H1 (cell line): Measurements from ENCODE around the gene UTP3. TPM values are rescaled to one million over a fixed set of nuclear protein-coding genes. Genes with fewer than 3 reads are reported as not detected.

Experiments used
- CTCF ChIA-PET: fragments of 300-600 bp; sonication (Branson Sonifier 250); formaldehyde crosslinking; loops from one replicate; lab custom pipeline; 2021; ENCODE audit not compliant: partially characterized antibody; lab: Charles Lee
- POLR2A ChIA-PET: fragments of 300-600 bp; sonication (Branson Sonifier 250); formaldehyde crosslinking; loops from one replicate; lab custom pipeline; 2021; ENCODE audit warnings: inconsistent platforms; ENCODE audit not compliant: partially characterized antibody; lab: Charles Lee
- DNase-seq, 2 experiments: peaks; one replicate each; pipeline versions ENCODE4 v3.0.0 to v3.0.0-alpha.2; 2010 to 2022; ENCODE audit warnings: low spot score in 2 of 2, low read depth in 1 of 2, mixed read lengths in 1 of 2
- FAIRE-seq: peaks from 2 replicates; lab custom pipeline; 2011; peaks lifted over from hg19 to GRCh38; lab: Jason Lieb, UNC
- H2AFZ ChIP-seq: 2 replicates; pipeline ENCODE4 v1.8.1; 2012; ENCODE audit warnings: low read length, inconsistent platforms
- H2AK5ac ChIP-seq: 2 replicates; pipeline ENCODE4 v1.6.1; 2013; ENCODE audit warnings: low read depth, low read length
- H2BK120ac ChIP-seq: replicated peaks from 2 replicates; pipeline ENCODE3; 2013; ENCODE audit warnings: low read depth, low read length, inconsistent platforms
- H2BK12ac ChIP-seq: 2 replicates; pipeline ENCODE4 v1.6.1; 2013; ENCODE audit warnings: low read depth, low read length
- H2BK15ac ChIP-seq: 2 replicates; pipeline ENCODE4 v1.6.1; 2013; ENCODE audit warnings: low read length
- H2BK20ac ChIP-seq: 2 replicates; pipeline ENCODE4 v1.6.1; 2013; ENCODE audit warnings: low read length
- H2BK5ac ChIP-seq: 2 replicates; pipeline ENCODE4 v1.6.1; 2013; ENCODE audit warnings: low read depth, low read length
- H3K14ac ChIP-seq: 2 replicates; pipeline ENCODE4 v1.6.1; 2013; ENCODE audit warnings: inconsistent platforms; ENCODE audit not compliant: insufficient read length
- H3K18ac ChIP-seq: 2 replicates; pipeline ENCODE4 v1.6.1; 2013; ENCODE audit warnings: low read length; ENCODE audit errors: extremely low read depth
- H3K23ac ChIP-seq: 2 replicates; pipeline ENCODE4 v1.6.1; 2013; ENCODE audit warnings: inconsistent platforms; ENCODE audit not compliant: insufficient read length
- H3K23me2 ChIP-seq: 2 replicates; pipeline ENCODE4 v1.6.1; 2013; ENCODE audit warnings: low read depth, low read length
- H3K27ac ChIP-seq: 2 replicates; pipeline ENCODE4 v1.6.1; 2011; ENCODE audit warnings: low read depth, low read length, inconsistent platforms
- H3K27me3 ChIP-seq, 4 experiments: replicated peaks in 1 of 4; 1 replicate in 1 of 4; 2 replicates in 3 of 4; pipeline versions ENCODE4 v1.6.1 to v1.8.1; 2011 to 2013; ENCODE audit warnings: low read length in 3 of 4, mild to moderate bottlenecking in 3 of 4, inconsistent platforms in 2 of 4, mixed read lengths in 2 of 4, moderate library complexity in 1 of 4; ENCODE audit not compliant: control insufficient read depth in 3 of 4, insufficient read depth in 3 of 4; ENCODE audit errors: extremely low read depth in 1 of 4
- H3K36me3 ChIP-seq, 4 experiments: 2 replicates each; pipeline versions ENCODE4 v1.6.1 to v1.8.1; 2011 to 2013; ENCODE audit warnings: mild to moderate bottlenecking in 4 of 4, low read length in 3 of 4, moderate library complexity in 2 of 4, control low read depth in 1 of 4, inconsistent platforms in 1 of 4; ENCODE audit not compliant: insufficient read depth in 4 of 4, control insufficient read depth in 2 of 4
- H3K4ac ChIP-seq: replicated peaks from 2 replicates; pipeline ENCODE3; 2013; ENCODE audit warnings: low read length, low read depth, mixed read lengths, inconsistent platforms; ENCODE audit not compliant: insufficient read length
- H3K4me1 ChIP-seq, 4 experiments: replicated peaks in 1 of 4; 1 replicate in 1 of 4; 2 replicates in 3 of 4; pipeline versions ENCODE4 v1.6.1 to v1.8.1; 2011 to 2013; ENCODE audit warnings: low read length in 3 of 4, inconsistent platforms in 2 of 4, mixed read lengths in 1 of 4; ENCODE audit not compliant: insufficient read depth in 4 of 4, control insufficient read depth in 3 of 4
- H3K4me2 ChIP-seq, 2 experiments: 2 replicates each; pipeline versions ENCODE4 v1.6.1 to v1.8.1; 2011 to 2013; ENCODE audit warnings: low read depth in 2 of 2, low read length in 2 of 2, control low read depth in 1 of 2, inconsistent platforms in 1 of 2, mild to moderate bottlenecking in 1 of 2; ENCODE audit not compliant: insufficient read depth in 1 of 2
- H3K4me3 ChIP-seq, 4 experiments: fragments of 200-600, 300-600 bp in 1 of 4; sonication (generic), shearing (Covaris generic), sonication (Bioruptor Twin) in 1 of 4; 2 replicates each; pipeline versions ENCODE4 v1.5.1 to v1.8.1; 2011 to 2016; ENCODE audit warnings: low read length in 4 of 4, low read depth in 3 of 4, control low read depth in 2 of 4, inconsistent platforms in 2 of 4, mild to moderate bottlenecking in 2 of 4, mixed read lengths in 1 of 4, moderate library complexity in 1 of 4; ENCODE audit not compliant: insufficient read depth in 2 of 4; ENCODE audit errors: extremely low read depth in 1 of 4
- H3K56ac ChIP-seq: replicated peaks from 2 replicates; pipeline ENCODE3; 2013; ENCODE audit warnings: low read depth, mild to moderate bottlenecking, mixed read lengths, low read length, inconsistent platforms; ENCODE audit not compliant: insufficient read length
- H3K79me1 ChIP-seq: 2 replicates; pipeline ENCODE4 v1.6.1; 2013; ENCODE audit warnings: low read depth, low read length, control low read depth
- H3K79me2 ChIP-seq, 2 experiments: 2 replicates each; pipeline versions ENCODE4 v1.6.1 to v1.8.1; 2012 to 2013; ENCODE audit warnings: low read length in 2 of 2, mild to moderate bottlenecking in 2 of 2, inconsistent platforms in 1 of 2; ENCODE audit not compliant: insufficient read depth in 2 of 2, control insufficient read depth in 1 of 2
- H3K9ac ChIP-seq, 4 experiments: replicated peaks in 1 of 4; 1 replicate in 1 of 4; 2 replicates in 3 of 4; pipeline versions ENCODE4 v1.6.1 to v1.8.1; 2011 to 2013; ENCODE audit warnings: low read depth in 3 of 4, low read length in 3 of 4, control low read depth in 2 of 4, mild to moderate bottlenecking in 2 of 4, moderate library complexity in 2 of 4, inconsistent platforms in 1 of 4; ENCODE audit errors: extremely low read depth in 1 of 4
- H3K9me3 ChIP-seq, 2 experiments: 2 replicates each; pipeline versions ENCODE4 v1.6.1 to v1.8.1; 2012 to 2013; ENCODE audit warnings: mild to moderate bottlenecking in 2 of 2, moderate library complexity in 2 of 2, control low read depth in 1 of 2, inconsistent platforms in 1 of 2, low read depth in 1 of 2, low read length in 1 of 2, mixed read lengths in 1 of 2; ENCODE audit not compliant: insufficient read depth in 2 of 2
- H4K20me1 ChIP-seq, 2 experiments: replicated peaks in 1 of 2; 2 replicates each; pipeline versions ENCODE3 to v1.8.1; 2011 to 2013; ENCODE audit warnings: inconsistent platforms in 2 of 2, low read length in 2 of 2, mild to moderate bottlenecking in 1 of 2; ENCODE audit not compliant: insufficient read depth in 2 of 2, control insufficient read depth in 1 of 2
- H4K5ac ChIP-seq: 2 replicates; pipeline ENCODE4 v1.6.1; 2013; ENCODE audit warnings: low read length, low read depth, mixed read lengths, inconsistent platforms; ENCODE audit not compliant: insufficient read length
- H4K8ac ChIP-seq: 2 replicates; pipeline ENCODE4 v1.8.0; 2013; ENCODE audit warnings: mild to moderate bottlenecking, moderate library complexity, low read length, inconsistent platforms; ENCODE audit not compliant: insufficient read depth; ENCODE audit errors: extremely low read depth
- H4K91ac ChIP-seq: replicated peaks from 2 replicates; pipeline ENCODE3; 2013; ENCODE audit warnings: low read length, mixed read lengths, inconsistent platforms; ENCODE audit not compliant: insufficient read length
- CTCF ChIP-seq, 3 experiments: IDR thresholded peaks; 1 replicate in 2 of 3; 2 replicates in 1 of 3; pipeline versions ENCODE4 v1.5.1 to v1.6.1; 2011; ENCODE audit warnings: low read length in 3 of 3, mild to moderate bottlenecking in 3 of 3, inconsistent platforms in 2 of 3, low read depth in 1 of 3, moderate library complexity in 1 of 3; ENCODE audit not compliant: insufficient read depth in 1 of 3; ENCODE audit errors: control extremely low read depth in 1 of 3
- RAD21 ChIP-seq, 2 experiments: IDR thresholded peaks in 1 of 2; conservative IDR thresholded peaks in 1 of 2; 2 replicates each; pipeline ENCODE4 v1.6.1; 2011; ENCODE audit warnings: low read depth in 2 of 2, low read length in 2 of 2, improper control_type of control experiment in 1 of 2, inconsistent platforms in 1 of 2, mild to moderate bottlenecking in 1 of 2, moderate library complexity in 1 of 2
- ZNF274 ChIP-seq: IDR thresholded peaks from 2 replicates; pipeline ENCODE4 v1.7.0; 2012; ENCODE audit warnings: low read length, borderline replicate concordance; ENCODE audit errors: extremely low read depth
- WGBS, 2 experiments: shearing (Covaris generic) in 1 of 2; methylation state at CpG; one replicate each; pipeline versions ENCODE4 v1.1.6 to v1.1.7; 2013 to 2015; ENCODE audit warnings: low lambda C conversion rate in 2 of 2, mixed read lengths in 2 of 2, inconsistent platforms in 1 of 2, low coverage in 1 of 2, missing lambda C conversion rate in 1 of 2; ENCODE audit not compliant: insufficient replicate concordance in 2 of 2, insufficient coverage in 1 of 2, insufficient read length in 1 of 2; ENCODE audit errors: extremely low coverage in 1 of 2, missing lambda C conversion rate in 1 of 2; 5-methylcytosine and 5-hydroxymethylcytosine counted together
- polyA plus RNA-seq, 7 experiments: library from polyadenylated mRNA; depleted of rRNA in 3 of 7; stranded (reverse) in 5 of 7; unstranded in 2 of 7; fragments of >200 nt in 5 of 7; fragments of 200-250 nt in 2 of 7; gene quantifications; 1 replicate in 5 of 7; 2 replicates in 1 of 7; 4 replicates in 1 of 7; pipeline versions ENCODE4 v1.2.1 to v1.2.3, GENCODE V29; 2011 to 2013; ENCODE audit warnings: missing spikeins in 2 of 7, mixed read lengths in 2 of 7
- total RNA-seq: library from RNA; stranded (reverse); fragmentation: NEBNext Ultra II Directional; extraction: Animal tissue kit (Norgen Biotek cat#: 25700); gene quantifications from 2 replicates; pipeline ENCODE4 v1.2.1, GENCODE V29; 2021

The UTP3 gene
- total and polyA plus RNA-seq, 2 of the 8 experiments (the other 6 are each of a cell fraction or from before 2014, with no cell fraction given) = 11.2 to 51.3 TPM

GRCh38 chr4:70651864-70652506, 36.3 kb upstream of the UTP3 start:
- no peak overlapping the region for H3K9ac ChIP-seq

More at GRCh38 chr4:70651864-70652506, 36.3 kb upstream of the UTP3 start:
- H3K14ac ChIP-seq = no peak overlapping the region
- peak overlapping the region; percentile 98 for H2AFZ ChIP-seq
- H3K4me2 ChIP-seq = no peak overlapping the region
- H4K8ac ChIP-seq = no peak overlapping the region
- H3K79me2 ChIP-seq = no peaks in the 10 kb centered on the region
- no peak overlapping the region for H3K23ac ChIP-seq
- no peak overlapping the region for H3K4ac ChIP-seq
- DNase-seq = peak in 1 of 2 experiments; percentile 46
- FAIRE-seq = peak; percentile 58
- H2BK20ac ChIP-seq = no peak overlapping the region
- H2BK15ac ChIP-seq = no peak overlapping the region
- 50% methylated on average over 4 of the region's 4 CpGs; no CpG with 5 or more reads in 1 of the 2 experiments for WGBS, 2 experiments
- H4K5ac ChIP-seq = no peak overlapping the region
- no peak overlapping the region for H3K18ac ChIP-seq
- H2AK5ac ChIP-seq = no peak overlapping the region
- no peak overlapping the region for H3K4me3 ChIP-seq
- POLR2A ChIA-PET = interaction anchor here (0.5 to 0.6 kb wide), 2 partner anchors 11 to 276 kb away, joined by 4 to 5 read pairs; no protein-coding TSS in a partner anchor
- no peak overlapping the region for H2BK12ac ChIP-seq
- no peaks in the 10 kb centered on the region for H4K20me1 ChIP-seq
- H3K23me2 ChIP-seq = no peaks in the 10 kb centered on the region
- CTCF ChIA-PET = interaction anchor here (0.5 to 2.1 kb wide), 31 partner anchors 8 to 1634 kb away, joined by 3 to 9 read pairs (median 4); partner anchors contain the start of gene MOB1B
- no peak overlapping the region for H2BK5ac ChIP-seq
- no peak overlapping the region for H3K27ac ChIP-seq
- H3K4me1 ChIP-seq = no peaks in the 10 kb centered on the region; a peak in 1 of 7 replicates
- no peaks in the 10 kb centered on the region for H3K79me1 ChIP-seq
- H3K27me3 ChIP-seq = no peaks in the 10 kb centered on the region
- no peak overlapping the region for H4K91ac ChIP-seq
- no peaks in the 10 kb centered on the region for H3K36me3 ChIP-seq
- peak; percentile 73 to 76 for TF ChIP-seq RAD21 (IDR thresholded peaks at IDR 0.05 in 1 of 2, conservative IDR thresholded peaks at IDR 0.05 in 1 of 2; ENCODE audit: low read depth in 2 of 2, low read length in 2 of 2)
- TF ChIP-seq CTCF (IDR thresholded peaks at IDR 0.05; ENCODE audit: control extremely low read depth in 1 of 3, insufficient read depth in 1 of 3, low read depth in 1 of 3, low read length in 3 of 3) = peak in 2 of 3 experiments; percentile 31 to 33; a peak in 2 of 4 replicates
- TF ChIP-seq ZNF274 = no peak
- H3K9me3 ChIP-seq = no peaks in the 10 kb centered on the region
- no peak overlapping the region for H3K56ac ChIP-seq
- H2BK120ac ChIP-seq = no peak overlapping the region
